Fibroblast of the aortic adventitia (primary cell): Measurements from ENCODE around the gene KDM4C. TPM values are rescaled to one million over a fixed set of nuclear protein-coding genes. Genes with fewer than 3 reads are reported as not detected.
"Not testable (repeated sequence)": the region's sequence is repeated elsewhere in the genome, so short reads cannot be mapped to it uniquely, and the experiment has no call there.

Experiments used
- DNase-seq: peaks from one replicate; pipeline ENCODE4 v3.0.0-alpha.2; 2010; ENCODE audit warnings: low read depth
- H3K4me3 ChIP-seq: 2 replicates; pipeline ENCODE4 v1.5.1; 2011; ENCODE audit warnings: low read depth, mild to moderate bottlenecking, control low read depth, low read length, moderate library complexity
- total RNA-seq: library from RNA; depleted of rRNA; stranded (reverse); fragments of >200 nt; gene quantifications from 2 replicates; pipeline ENCODE4 v1.2.3, GENCODE V29; 2012; ENCODE audit warnings: low replicate concordance
- TF ChIP-seq, protein P1 (sequence below): IDR thresholded peaks from 2 replicates; pipeline ENCODE4 v1.5.1; 2011; ENCODE audit warnings: mild to moderate bottlenecking, low read length, control low read depth, inconsistent platforms; ENCODE audit not compliant: insufficient read depth

KDM4C gene
- total RNA-seq, 1 donor: 25.1 TPM

DNA sequence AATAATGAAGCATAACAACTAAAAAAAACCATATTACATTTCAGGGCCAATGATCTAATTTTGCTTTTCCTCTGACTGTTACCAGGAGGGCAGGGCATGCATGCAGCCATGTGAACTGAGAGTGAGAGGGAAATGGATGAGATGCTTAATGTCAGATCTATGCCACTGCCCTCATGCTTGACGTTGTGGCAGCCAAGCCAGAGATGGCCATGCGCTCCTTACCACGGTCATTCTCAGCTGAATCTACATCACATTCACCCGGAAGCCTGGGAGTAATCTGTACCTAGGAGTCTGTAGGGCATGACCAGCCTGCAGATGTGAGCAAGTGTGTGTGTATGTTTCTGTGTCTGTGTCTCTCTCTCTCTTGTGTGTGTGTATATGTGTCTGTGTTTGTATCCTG lies 183.7 kb downstream of the KDM4C start:
- TF ChIP-seq, protein P1, sequence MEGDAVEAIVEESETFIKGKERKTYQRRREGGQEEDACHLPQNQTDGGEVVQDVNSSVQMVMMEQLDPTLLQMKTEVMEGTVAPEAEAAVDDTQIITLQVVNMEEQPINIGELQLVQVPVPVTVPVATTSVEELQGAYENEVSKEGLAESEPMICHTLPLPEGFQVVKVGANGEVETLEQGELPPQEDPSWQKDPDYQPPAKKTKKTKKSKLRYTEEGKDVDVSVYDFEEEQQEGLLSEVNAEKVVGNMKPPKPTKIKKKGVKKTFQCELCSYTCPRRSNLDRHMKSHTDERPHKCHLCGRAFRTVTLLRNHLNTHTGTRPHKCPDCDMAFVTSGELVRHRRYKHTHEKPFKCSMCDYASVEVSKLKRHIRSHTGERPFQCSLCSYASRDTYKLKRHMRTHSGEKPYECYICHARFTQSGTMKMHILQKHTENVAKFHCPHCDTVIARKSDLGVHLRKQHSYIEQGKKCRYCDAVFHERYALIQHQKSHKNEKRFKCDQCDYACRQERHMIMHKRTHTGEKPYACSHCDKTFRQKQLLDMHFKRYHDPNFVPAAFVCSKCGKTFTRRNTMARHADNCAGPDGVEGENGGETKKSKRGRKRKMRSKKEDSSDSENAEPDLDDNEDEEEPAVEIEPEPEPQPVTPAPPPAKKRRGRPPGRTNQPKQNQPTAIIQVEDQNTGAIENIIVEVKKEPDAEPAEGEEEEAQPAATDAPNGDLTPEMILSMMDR: no peak
- H3K4me3 ChIP-seq: no peak overlapping the region
- no peak for DNase-seq

DNA sequence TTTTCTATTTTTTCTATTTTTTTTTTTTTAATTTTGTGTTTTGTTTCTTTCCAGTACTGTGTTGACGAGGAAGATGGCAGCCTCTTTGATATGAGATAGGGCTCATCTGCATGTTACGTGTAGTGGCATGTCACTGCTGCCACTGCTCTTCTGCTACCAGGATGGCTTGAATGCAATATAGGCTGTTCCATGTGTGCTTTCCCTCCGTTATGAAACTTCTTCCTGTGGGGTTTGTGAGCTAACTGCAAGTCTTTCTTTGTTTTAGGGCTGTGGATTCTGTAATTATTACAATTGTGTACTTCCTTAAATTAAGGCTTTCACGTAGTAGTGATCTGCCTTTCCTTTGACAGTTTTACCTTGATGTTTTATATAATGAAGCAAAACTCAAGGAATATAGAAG lies 184.6 kb downstream of the KDM4C start:
- no peak for DNase-seq
- TF ChIP-seq, protein P1: no peak
- no peak overlapping the region for H3K4me3 ChIP-seq

DNA sequence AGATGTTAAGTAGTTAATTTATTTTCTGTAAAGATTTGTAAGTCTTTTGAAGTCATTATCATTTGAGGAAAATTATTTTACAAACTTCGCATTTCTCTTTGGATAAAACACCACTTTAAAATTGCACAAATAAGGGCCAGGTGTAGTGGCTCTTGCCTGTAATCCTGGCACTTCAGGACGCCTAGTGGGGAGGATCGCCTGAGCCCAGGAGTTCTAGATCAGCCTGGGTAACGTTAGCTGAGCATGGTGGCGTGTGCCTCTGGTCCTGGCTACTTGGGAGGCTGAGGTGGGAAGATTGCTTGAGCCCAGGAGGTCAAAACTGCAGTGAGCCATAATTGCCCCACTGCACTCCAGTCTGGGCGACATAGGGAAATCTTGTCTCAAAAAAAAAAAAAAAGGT lies 185.5 kb downstream of the KDM4C start:
- TF ChIP-seq, protein P1: no peak
- DNase-seq: no peak
- H3K4me3 ChIP-seq: no peak overlapping the region

DNA sequence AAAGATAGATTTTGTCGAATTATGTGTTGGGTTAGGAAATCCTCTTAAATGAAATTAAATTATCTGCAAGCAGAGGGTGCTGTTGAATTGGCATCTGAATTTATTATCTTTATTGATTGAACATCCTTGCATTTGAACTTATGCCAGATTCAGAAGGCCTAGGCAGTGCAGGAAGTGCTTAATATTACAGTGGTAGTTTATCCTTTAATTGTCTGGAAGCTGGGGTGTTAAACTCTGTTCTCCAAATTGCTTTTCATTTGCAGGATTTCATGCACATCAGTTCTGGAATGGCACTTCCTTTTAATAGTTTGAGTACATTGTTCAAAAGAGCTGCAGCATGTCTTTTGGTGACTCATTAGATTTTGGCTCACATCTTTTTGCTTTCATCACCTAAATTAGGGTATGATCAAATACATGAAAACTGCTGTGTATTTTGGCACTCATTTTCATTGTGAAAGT lies 186.3 kb downstream of the KDM4C start:
- no peak overlapping the region for H3K4me3 ChIP-seq
- TF ChIP-seq, protein P1: no peak
- DNase-seq: peak; percentile 84

DNA sequence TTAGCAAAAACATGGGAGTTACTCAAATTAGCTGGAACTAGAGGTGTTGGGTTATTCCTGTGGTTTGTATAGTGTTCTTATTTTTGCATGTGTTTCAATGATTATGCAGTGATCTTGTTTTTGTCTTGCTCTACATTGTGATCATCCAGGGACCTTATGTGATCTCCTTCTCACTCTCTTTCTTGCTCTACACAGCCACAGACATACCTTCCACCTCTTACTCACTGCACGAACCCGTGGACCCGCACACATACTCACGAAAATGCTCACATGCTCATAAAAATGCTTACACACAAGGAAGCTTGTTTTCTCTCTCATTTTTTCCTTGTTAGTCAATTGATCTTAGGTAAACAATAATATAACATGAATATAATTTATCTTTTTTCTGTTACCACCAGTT lies 187.1 kb downstream of the KDM4C start:
- no peak for DNase-seq
- no peak overlapping the region for H3K4me3 ChIP-seq
- TF ChIP-seq, protein P1: no peak

DNA sequence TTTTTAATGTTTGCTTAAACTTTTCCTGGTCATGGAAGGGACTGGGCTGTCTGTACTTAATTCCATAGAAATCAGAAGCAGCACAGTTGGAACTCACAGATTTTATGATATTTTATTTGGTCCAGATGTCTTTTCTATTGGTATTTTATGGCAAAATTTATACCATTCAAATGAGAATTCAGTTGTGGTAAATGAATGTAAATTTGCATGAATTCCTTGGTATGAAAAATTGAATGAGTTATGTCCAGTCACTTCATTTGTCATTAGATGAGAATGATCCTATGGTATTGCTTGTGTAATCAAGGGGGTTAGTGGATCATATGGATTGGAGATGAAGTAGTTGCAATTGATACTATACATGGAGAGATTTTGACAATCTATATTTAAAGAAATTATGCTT lies 188.0 kb downstream of the KDM4C start:
- no peak for DNase-seq
- no peak overlapping the region for H3K4me3 ChIP-seq
- TF ChIP-seq, protein P1: no peak

DNA sequence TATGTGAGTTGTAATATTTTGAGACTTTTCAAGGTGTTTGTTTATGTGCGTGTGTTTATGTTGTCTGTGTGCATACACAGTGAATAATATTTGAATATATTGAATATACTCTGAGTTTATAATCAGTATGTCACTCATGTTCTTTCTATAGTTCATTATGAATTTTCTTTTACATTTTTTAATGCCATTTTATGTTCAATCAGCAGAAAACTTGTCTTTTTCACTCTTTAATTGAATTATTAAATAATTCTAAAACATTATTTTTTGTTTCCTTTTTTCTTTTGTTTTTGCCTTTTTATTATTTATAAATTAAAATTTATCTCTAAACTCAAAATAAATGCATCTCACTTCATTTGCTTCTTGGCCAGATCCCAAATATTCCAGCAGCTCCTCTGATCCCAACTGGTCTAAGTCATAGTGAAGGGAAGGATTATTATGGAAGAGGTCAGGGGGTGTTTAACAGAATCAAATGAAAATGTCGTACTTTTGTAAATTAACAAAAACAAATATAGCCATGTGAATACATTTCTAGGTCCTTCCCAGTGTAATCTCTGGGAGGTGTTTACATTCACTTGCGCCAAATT lies 188.9 kb downstream of the KDM4C start:
- no peak for DNase-seq
- H3K4me3 ChIP-seq: no peak overlapping the region
- TF ChIP-seq, protein P1: no peak

DNA sequence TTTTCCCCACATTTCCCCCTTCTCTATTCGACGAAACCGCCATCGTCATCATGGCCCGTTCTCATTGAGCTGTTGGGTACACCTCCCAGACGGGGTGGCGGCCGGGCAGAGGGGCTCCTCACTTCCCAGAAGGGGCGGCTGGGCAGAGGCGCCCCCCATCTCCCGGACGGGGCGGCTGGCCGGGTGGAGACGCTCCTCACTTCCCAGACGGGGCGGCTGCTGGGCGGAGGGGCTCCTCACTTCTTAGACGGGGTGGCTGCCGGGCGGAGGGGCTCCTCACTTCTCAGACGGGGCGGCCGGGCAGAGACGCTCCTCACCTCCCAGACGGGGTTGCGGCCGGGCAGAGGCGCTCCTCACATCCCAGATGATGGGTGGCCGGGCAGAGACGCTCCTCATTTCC lies 191.1 kb downstream of the KDM4C start:
- H3K4me3 ChIP-seq, DNase-seq: not testable (repeated sequence)
